H9 (cell line): ENCODE results near the gene CD19. TPM values are rescaled to one million over a fixed set of nuclear protein-coding genes. Genes with fewer than 3 reads are reported as not detected.

ENCODE experiments used
- DNase-seq: peaks from one replicate; pipeline ENCODE4 v3.0.0-alpha.2; 2017
- H2AFZ ChIP-seq: one replicate; pipeline ENCODE4 v1.6.1; 2013; ENCODE audit warnings: mild to moderate bottlenecking, low read length, control low read depth, moderate library complexity
- H2AK5ac ChIP-seq: 2 replicates; pipeline ENCODE4 v1.6.1; 2013; ENCODE audit warnings: low read length, control low read depth, mixed read lengths; ENCODE audit not compliant: insufficient read length
- H2BK120ac ChIP-seq: one replicate; pipeline ENCODE4 v1.6.1; 2013; ENCODE audit warnings: low read depth, mild to moderate bottlenecking, low read length, control low read depth, inconsistent platforms; ENCODE audit not compliant: poor library complexity, severe bottlenecking
- H2BK12ac ChIP-seq: 2 replicates; pipeline ENCODE4 v1.6.1; 2013; ENCODE audit warnings: low read length, control low read depth, mixed read lengths, low read depth; ENCODE audit not compliant: insufficient read length
- H2BK15ac ChIP-seq: 2 replicates; pipeline ENCODE4 v1.6.1; 2013; ENCODE audit warnings: low read depth, low read length, control low read depth
- H2BK20ac ChIP-seq: one replicate; pipeline ENCODE4 v1.6.1; 2013; ENCODE audit warnings: low read depth, mild to moderate bottlenecking, low read length, control low read depth, inconsistent platforms; ENCODE audit not compliant: poor library complexity, severe bottlenecking
- H2BK5ac ChIP-seq: 2 replicates; pipeline ENCODE4 v1.6.1; 2013; ENCODE audit warnings: low read length, control low read depth, mixed read lengths; ENCODE audit not compliant: insufficient read length
- H3K14ac ChIP-seq: 2 replicates; pipeline ENCODE4 v1.6.1; 2013; ENCODE audit warnings: low read length, control low read depth; ENCODE audit not compliant: insufficient read depth
- H3K18ac ChIP-seq: 2 replicates; pipeline ENCODE4 v1.6.1; 2013; ENCODE audit warnings: low read depth, mild to moderate bottlenecking, mixed read lengths, low read length, control low read depth; ENCODE audit not compliant: insufficient read length
- H3K23ac ChIP-seq: 2 replicates; pipeline ENCODE4 v1.6.1; 2013; ENCODE audit warnings: low read length, control low read depth, mixed read lengths, low read depth; ENCODE audit not compliant: insufficient read length
- H3K23me2 ChIP-seq: 2 replicates; pipeline ENCODE4 v1.6.1; 2013; ENCODE audit warnings: low read depth, mild to moderate bottlenecking, mixed read lengths, low read length, control low read depth; ENCODE audit not compliant: insufficient read length, poor library complexity, severe bottlenecking
- H3K27ac ChIP-seq: 2 replicates; pipeline ENCODE4 v1.5.1; 2013; ENCODE audit warnings: low read length, control low read depth, mixed read lengths, low read depth; ENCODE audit not compliant: insufficient read length
- H3K27me3 ChIP-seq: 2 replicates; pipeline ENCODE4 v1.6.1; 2013; ENCODE audit warnings: low read length, control low read depth, inconsistent platforms; ENCODE audit not compliant: insufficient read depth
- H3K4ac ChIP-seq: 2 replicates; pipeline ENCODE4 v1.6.1; 2013; ENCODE audit warnings: low read depth, mild to moderate bottlenecking, control low read depth, inconsistent platforms, low read length, moderate library complexity
- H3K4me1 ChIP-seq: 2 replicates; pipeline ENCODE4 v1.6.1; 2013; ENCODE audit warnings: low read length, control low read depth, inconsistent platforms; ENCODE audit not compliant: insufficient read depth
- H3K4me2 ChIP-seq: 2 replicates; pipeline ENCODE4 v1.6.1; 2013; ENCODE audit warnings: low read length, control low read depth, mixed read lengths; ENCODE audit not compliant: insufficient read length, insufficient read depth
- H3K56ac ChIP-seq: 2 replicates; pipeline ENCODE4 v1.6.1; 2013; ENCODE audit warnings: low read depth, mild to moderate bottlenecking, mixed read lengths, low read length, control low read depth; ENCODE audit not compliant: insufficient read length
- H3K79me1 ChIP-seq: 2 replicates; pipeline ENCODE4 v1.6.1; 2013; ENCODE audit warnings: low read depth, mild to moderate bottlenecking, moderate library complexity, low read length, control low read depth, inconsistent platforms; ENCODE audit not compliant: insufficient read depth, poor library complexity, severe bottlenecking
- H3K79me2 ChIP-seq: 2 replicates; pipeline ENCODE4 v1.6.1; 2013; ENCODE audit warnings: low read length, control low read depth, inconsistent platforms; ENCODE audit not compliant: insufficient read depth
- H3K9ac ChIP-seq: 2 replicates; pipeline ENCODE4 v1.6.1; 2013; ENCODE audit warnings: low read length, control low read depth, mixed read lengths; ENCODE audit not compliant: insufficient read length; ENCODE audit errors: extremely low read depth
- H3K9me3 ChIP-seq: one replicate; pipeline ENCODE4 v1.6.1; 2013; ENCODE audit warnings: low read depth, low read length, inconsistent platforms; ENCODE audit not compliant: control insufficient read depth
- H3T11ph ChIP-seq: one replicate; pipeline ENCODE4 v1.6.1; 2013; ENCODE audit warnings: mild to moderate bottlenecking, low read length, control low read depth, inconsistent platforms
- H4K20me1 ChIP-seq: one replicate; pipeline ENCODE4 v1.6.1; 2013; ENCODE audit not compliant: control insufficient read depth, insufficient read length, insufficient read depth
- H4K5ac ChIP-seq: 2 replicates; pipeline ENCODE4 v1.6.1; 2013; ENCODE audit warnings: low read depth, mild to moderate bottlenecking, mixed read lengths, low read length, control low read depth; ENCODE audit not compliant: insufficient read length
- H4K8ac ChIP-seq: replicated peaks from 2 replicates; pipeline ENCODE4 v1.6.1; 2013; ENCODE audit warnings: low read length, control low read depth, mixed read lengths, low read depth; ENCODE audit not compliant: insufficient read length
- H4K91ac ChIP-seq: 2 replicates; pipeline ENCODE4 v1.6.1; 2013; ENCODE audit warnings: low read depth, mild to moderate bottlenecking, moderate library complexity, mixed read lengths, low read length, control low read depth; ENCODE audit not compliant: insufficient read length
- H3K27ac Mint-ChIP-seq, 3 experiments: 2 replicates in 2 of 3; 3 replicates in 1 of 3; pipeline ENCODE4 v1.8.0; 2020 to 2021; ENCODE audit warnings: mixed read lengths in 3 of 3, mild to moderate bottlenecking in 1 of 3, moderate library complexity in 1 of 3
- H3K27me3 Mint-ChIP-seq: 2 replicates; pipeline ENCODE4 v1.8.0; 2021; ENCODE audit warnings: low read depth, mild to moderate bottlenecking, moderate library complexity, mixed read lengths
- H3K36me3 Mint-ChIP-seq, 3 experiments: 2 replicates in 2 of 3; 3 replicates in 1 of 3; pipeline ENCODE4 v1.8.0; 2020 to 2021; ENCODE audit warnings: low read depth in 3 of 3, mixed read lengths in 3 of 3; ENCODE audit not compliant: insufficient read depth in 1 of 3
- H3K4me1 Mint-ChIP-seq, 2 experiments: 2 replicates each; pipeline ENCODE4 v1.8.0; 2020; ENCODE audit warnings: mixed read lengths in 2 of 2
- H3K4me3 Mint-ChIP-seq, 2 experiments: 2 replicates in 1 of 2; 3 replicates in 1 of 2; pipeline ENCODE4 v1.8.0; 2020 to 2021; ENCODE audit warnings: mild to moderate bottlenecking in 2 of 2, mixed read lengths in 2 of 2, moderate library complexity in 1 of 2
- H3K9me3 Mint-ChIP-seq, 2 experiments: 2 replicates in 1 of 2; 3 replicates in 1 of 2; pipeline ENCODE4 v1.8.0; 2020; ENCODE audit warnings: mild to moderate bottlenecking in 2 of 2, mixed read lengths in 2 of 2, moderate library complexity in 1 of 2
- CTCF ChIP-seq: fragments of 200-600 bp; sonication (generic); conservative IDR thresholded peaks from 3 replicates; pipeline ENCODE4 v1.8.0; 2021; ENCODE audit warnings: antibody characterized with exemption, mild to moderate bottlenecking
- WGBS: extraction: QIAGEN DNeasy Blood & Tissue Kit; methylation state at CpG from one replicate; pipeline ENCODE4 v1.1.7; 2013; ENCODE audit warnings: missing lambda C conversion rate, low lambda C conversion rate, mixed read lengths; ENCODE audit not compliant: insufficient read length; ENCODE audit errors: extremely low coverage; 5-methylcytosine and 5-hydroxymethylcytosine counted together
- total RNA-seq: library from RNA; stranded (reverse); gene quantifications from 2 replicates; pipeline ENCODE4 v1.2.1, GENCODE V29; 2021

Gene CD19
- total RNA-seq, 1 experiment from 2014 or later: 0.50 TPM

DNA sequence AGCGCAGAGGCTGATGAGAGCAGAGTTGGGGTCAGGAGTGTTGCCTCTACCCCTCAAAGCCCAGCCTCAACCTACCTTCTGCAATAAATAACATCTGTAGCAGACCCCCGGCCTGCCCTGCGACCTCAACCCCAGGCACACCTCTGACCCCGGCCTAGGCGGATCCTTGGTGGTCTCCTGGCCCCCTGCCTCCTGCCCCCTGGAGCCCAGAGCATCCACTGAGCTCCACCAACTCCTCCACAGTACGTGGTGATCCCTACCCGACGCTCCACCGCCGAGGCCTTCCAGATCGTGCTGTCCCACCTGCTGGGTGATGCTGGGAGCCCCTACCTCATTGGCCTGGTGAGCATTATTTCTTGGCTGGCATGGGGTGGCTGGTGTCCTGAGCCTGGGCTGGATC is 51.2 kb downstream of the CD19 start:
- no peak overlapping the region for H2AK5ac ChIP-seq
- H3K23ac ChIP-seq: no peak overlapping the region
- no CpG with 5 or more reads among the region's 11 CpGs for WGBS
- no peak overlapping the region for H3K4me3 Mint-ChIP-seq
- no peaks in the 10 kb centered on the region for H3K79me1 ChIP-seq
- no peak overlapping the region for H3T11ph ChIP-seq
- H2BK20ac ChIP-seq: no peak overlapping the region
- H3K27ac Mint-ChIP-seq: peak overlapping the region in 1 of 3 experiments; percentile 40; a peak in 1 of 7 replicates
- no peak overlapping the region for H2AFZ ChIP-seq
- H3K27me3 ChIP-seq: no peaks in the 10 kb centered on the region
- no peak overlapping the region for H2BK15ac ChIP-seq
- no peak overlapping the region for H3K27ac ChIP-seq
- no peaks in the 10 kb centered on the region for H3K4me1 ChIP-seq
- H2BK5ac ChIP-seq: no peak overlapping the region
- no peak overlapping the region for H3K9ac ChIP-seq
- no peaks in the 10 kb centered on the region for H3K4me1 Mint-ChIP-seq
- no peaks in the 10 kb centered on the region for H3K27me3 Mint-ChIP-seq
- H3K4me2 ChIP-seq: no peak overlapping the region
- peaks cover 19 to 43% (median 41%) of the 10 kb centered on the region in 3 experiments for H3K36me3 Mint-ChIP-seq
- no peak for DNase-seq
- H3K9me3 Mint-ChIP-seq: peaks cover 4 to 6% of the 10 kb centered on the region in 2 experiments; a peak in 3 of 5 replicates
- no peak overlapping the region for H4K91ac ChIP-seq
- TF ChIP-seq CTCF: no peak
- H4K5ac ChIP-seq: no peak overlapping the region
- H3K14ac ChIP-seq: no peak overlapping the region
- no peak overlapping the region for H2BK12ac ChIP-seq
- H4K20me1 ChIP-seq: no peaks in the 10 kb centered on the region
- H3K23me2 ChIP-seq: no peaks in the 10 kb centered on the region
- H3K4ac ChIP-seq: no peak overlapping the region
- no peak overlapping the region for H4K8ac ChIP-seq
- no peak overlapping the region for H3K56ac ChIP-seq
- no peaks in the 10 kb centered on the region for H3K9me3 ChIP-seq
- no peak overlapping the region for H2BK120ac ChIP-seq
- H3K18ac ChIP-seq: no peak overlapping the region
- H3K79me2 ChIP-seq: no peaks in the 10 kb centered on the region
